ENCODE results near the gene IER5L.

The IER5L gene

GRCh38 chr9:129184596-129185122 is 6.6 kb upstream of the IER5L start:
- Histone ChIP-seq H4K20me1 (ENCODE audit: insufficient read depth, low read length) (no peaks in the 10 kb centered on the region), H2AFZ (ENCODE audit: low read length) (no peak overlapping the region), H3K9me3 (ENCODE audit: low read length) (peaks cover 6% of the 10 kb centered on the region; the same call in 1 of the 2 replicates), H3K9ac (ENCODE audit: low read length) (no peak overlapping the region), H3K4me2 (ENCODE audit: low read length) (no peak overlapping the region), H3K4me1 (ENCODE audit: insufficient read depth, low read length, severe bottlenecking) (no peaks in the 10 kb centered on the region), H3K4me3 (ENCODE audit: low read depth, low read length, poor library complexity, severe bottlenecking) (no peak overlapping the region), H3K9me2 (ENCODE audit: low read depth, low read length) (no peaks in the 10 kb centered on the region), H3F3A (ENCODE audit: insufficient read depth, low read length) (no peaks in the 10 kb centered on the region), H3K27ac (ENCODE audit: low read depth, low read length, poor library complexity, severe bottlenecking) (no peak overlapping the region), H3K36me3 (ENCODE audit: insufficient read depth, low read length) (no peaks in the 10 kb centered on the region; the same call in 1 of the 2 replicates), H3K27me3 (ENCODE audit: insufficient read depth, low read length) (peaks cover 15% of the 10 kb centered on the region), H3K79me2 (ENCODE audit: insufficient read depth, low read length) (no peaks in the 10 kb centered on the region)
- TF ChIP-seq, protein P1, sequence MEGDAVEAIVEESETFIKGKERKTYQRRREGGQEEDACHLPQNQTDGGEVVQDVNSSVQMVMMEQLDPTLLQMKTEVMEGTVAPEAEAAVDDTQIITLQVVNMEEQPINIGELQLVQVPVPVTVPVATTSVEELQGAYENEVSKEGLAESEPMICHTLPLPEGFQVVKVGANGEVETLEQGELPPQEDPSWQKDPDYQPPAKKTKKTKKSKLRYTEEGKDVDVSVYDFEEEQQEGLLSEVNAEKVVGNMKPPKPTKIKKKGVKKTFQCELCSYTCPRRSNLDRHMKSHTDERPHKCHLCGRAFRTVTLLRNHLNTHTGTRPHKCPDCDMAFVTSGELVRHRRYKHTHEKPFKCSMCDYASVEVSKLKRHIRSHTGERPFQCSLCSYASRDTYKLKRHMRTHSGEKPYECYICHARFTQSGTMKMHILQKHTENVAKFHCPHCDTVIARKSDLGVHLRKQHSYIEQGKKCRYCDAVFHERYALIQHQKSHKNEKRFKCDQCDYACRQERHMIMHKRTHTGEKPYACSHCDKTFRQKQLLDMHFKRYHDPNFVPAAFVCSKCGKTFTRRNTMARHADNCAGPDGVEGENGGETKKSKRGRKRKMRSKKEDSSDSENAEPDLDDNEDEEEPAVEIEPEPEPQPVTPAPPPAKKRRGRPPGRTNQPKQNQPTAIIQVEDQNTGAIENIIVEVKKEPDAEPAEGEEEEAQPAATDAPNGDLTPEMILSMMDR (IDR thresholded peaks at IDR 0.05; ENCODE audit: low read length): no peak
- TF ChIP-seq EZH2 (IDR thresholded peaks at IDR 0.05; ENCODE audit: borderline replicate concordance, low read length): no peak

- Histone ChIP-seq H3K9ac (ENCODE audit: low read length) (no peak overlapping the region), H3K4me3 (ENCODE audit: low read depth, low read length, poor library complexity, severe bottlenecking) (no peak overlapping the region), H3K36me3 (ENCODE audit: insufficient read depth, low read length) (no peaks in the 10 kb centered on the region; the same call in 1 of the 2 replicates), H3K4me2 (ENCODE audit: low read length) (no peak overlapping the region), H3K79me2 (ENCODE audit: insufficient read depth, low read length) (no peaks in the 10 kb centered on the region), H3K9me3 (ENCODE audit: low read length) (peaks cover 6% of the 10 kb centered on the region; the same call in 1 of the 2 replicates), H3F3A (ENCODE audit: insufficient read depth, low read length) (no peaks in the 10 kb centered on the region), H4K20me1 (ENCODE audit: insufficient read depth, low read length) (no peaks in the 10 kb centered on the region), H3K27me3 (ENCODE audit: insufficient read depth, low read length) (peaks cover 15% of the 10 kb centered on the region), H3K9me2 (ENCODE audit: low read depth, low read length) (no peaks in the 10 kb centered on the region), H3K27ac (ENCODE audit: low read depth, low read length, poor library complexity, severe bottlenecking) (no peak overlapping the region), H3K4me1 (ENCODE audit: insufficient read depth, low read length, severe bottlenecking) (no peaks in the 10 kb centered on the region), H2AFZ (ENCODE audit: low read length) (no peak overlapping the region)
- TF ChIP-seq EZH2 (IDR thresholded peaks at IDR 0.05; ENCODE audit: borderline replicate concordance, low read length): no peak
- TF ChIP-seq, protein P1 (IDR thresholded peaks at IDR 0.05; ENCODE audit: low read length): no peak
Observed at GRCh38 chr9:129184219-129184524, 6.1 kb upstream of the IER5L start.

- Histone ChIP-seq H3K9ac (ENCODE audit: low read length) (no peak overlapping the region), H2AFZ (ENCODE audit: low read length) (no peak overlapping the region), H3K27ac (ENCODE audit: low read depth, low read length, poor library complexity, severe bottlenecking) (no peak overlapping the region), H3F3A (ENCODE audit: insufficient read depth, low read length) (no peaks in the 10 kb centered on the region), H3K79me2 (ENCODE audit: insufficient read depth, low read length) (no peaks in the 10 kb centered on the region), H3K9me2 (ENCODE audit: low read depth, low read length) (no peaks in the 10 kb centered on the region), H3K4me1 (ENCODE audit: insufficient read depth, low read length, severe bottlenecking) (peaks cover 1% of the 10 kb centered on the region), H4K20me1 (ENCODE audit: insufficient read depth, low read length) (no peaks in the 10 kb centered on the region), H3K36me3 (ENCODE audit: insufficient read depth, low read length) (no peaks in the 10 kb centered on the region; the same call in 1 of the 2 replicates), H3K4me3 (ENCODE audit: low read depth, low read length, poor library complexity, severe bottlenecking) (no peak overlapping the region), H3K9me3 (ENCODE audit: low read length) (peaks cover 6% of the 10 kb centered on the region; the same call in 1 of the 2 replicates), H3K4me2 (ENCODE audit: low read length) (no peak overlapping the region), H3K27me3 (ENCODE audit: insufficient read depth, low read length) (peaks cover 15% of the 10 kb centered on the region)
- no peak for TF ChIP-seq EZH2 (IDR thresholded peaks at IDR 0.05; ENCODE audit: borderline replicate concordance, low read length)
- TF ChIP-seq, protein P1 (IDR thresholded peaks at IDR 0.05; ENCODE audit: low read length): no peak
Observed at GRCh38 chr9:129183495-129184218, 5.6 kb upstream of the IER5L start.
